HepG2 (cell line): Measurements from ENCODE around the gene TIPRL. TPM values are rescaled to one million over a fixed set of nuclear protein-coding genes. Genes with fewer than 3 reads are reported as not detected.

Source experiments
- AKAP8 ChIP-seq: sonication (generic); formaldehyde crosslinking; IDR thresholded peaks from 2 replicates; pipeline ENCODE4 v1.5.1; 2020; ENCODE audit warnings: mild to moderate bottlenecking, missing genetic modification reagents
- ARHGAP35 ChIP-seq: sonication (generic); formaldehyde crosslinking; IDR thresholded peaks from 2 replicates; pipeline ENCODE4 v1.9.0; 2022; ENCODE audit warnings: mild to moderate bottlenecking, inconsistent platforms, moderate library complexity, missing genetic modification reagents, borderline replicate concordance
- EP300 ChIP-seq, 3 experiments: sonication (generic) in 1 of 3; formaldehyde crosslinking in 1 of 3; IDR thresholded peaks; 2 replicates each; pipeline versions ENCODE4 v1.5.1 to v1.6.1; 2011 to 2020; ENCODE audit warnings: low read depth in 2 of 3, low read length in 2 of 3, borderline replicate concordance in 1 of 3, improper control_type of control experiment in 1 of 3, mild to moderate bottlenecking in 1 of 3, missing genetic modification reagents in 1 of 3, moderate library complexity in 1 of 3
- HDAC2 ChIP-seq: sonication (generic); formaldehyde crosslinking; IDR thresholded peaks from 2 replicates; pipeline ENCODE4 v1.4.0; 2020; ENCODE audit warnings: missing genetic modification reagents
- HHEX ChIP-seq: IDR thresholded peaks from 2 replicates; pipeline ENCODE4 v1.6.1; 2016; ENCODE audit warnings: control low read depth
- IKZF4 ChIP-seq: sonication (generic); formaldehyde crosslinking; IDR thresholded peaks from 2 replicates; pipeline ENCODE4 v1.5.1; 2020; ENCODE audit warnings: borderline replicate concordance, mild to moderate bottlenecking, low read depth, missing genetic modification reagents; ENCODE audit errors: not compliant biosample characterization
- ISX ChIP-seq: sonication (generic); formaldehyde crosslinking; conservative IDR thresholded peaks from 2 replicates; pipeline ENCODE4 v1.5.0; 2020; ENCODE audit warnings: missing genetic modification reagents
- KDM1A ChIP-seq: IDR thresholded peaks from 2 replicates; pipeline ENCODE4 v1.6.1; 2016; ENCODE audit warnings: missing compliant biosample characterization
- MAFF ChIP-seq: IDR thresholded peaks from 2 replicates; pipeline ENCODE4 v1.6.1; 2011; ENCODE audit warnings: low read depth, low read length, improper control_type of control experiment
- MAFK ChIP-seq, 2 experiments: IDR thresholded peaks in 1 of 2; conservative IDR thresholded peaks in 1 of 2; 2 replicates each; pipeline ENCODE4 v1.6.1; 2011; ENCODE audit warnings: improper control_type of control experiment in 2 of 2, low read length in 2 of 2
- MYC ChIP-seq: sonication (generic); formaldehyde crosslinking; IDR thresholded peaks from 2 replicates; pipeline ENCODE4 v1.9.0; 2021; ENCODE audit warnings: missing genetic modification reagents, borderline replicate concordance
- NCOA1 ChIP-seq: sonication (generic); formaldehyde crosslinking; IDR thresholded peaks from 2 replicates; pipeline ENCODE4 v1.9.0; 2021; ENCODE audit warnings: missing genetic modification reagents
- NFE2 ChIP-seq: sonication (generic); formaldehyde crosslinking; IDR thresholded peaks from 2 replicates; pipeline ENCODE4 v1.4.0; 2020; ENCODE audit warnings: missing genetic modification reagents
- TP53 ChIP-seq: sonication (generic); formaldehyde crosslinking; conservative IDR thresholded peaks from 2 replicates; pipeline ENCODE4 v1.4.0; 2020; ENCODE audit warnings: missing genetic modification reagents
- ZBTB8A ChIP-seq: sonication (generic); formaldehyde crosslinking; IDR thresholded peaks from 2 replicates; pipeline ENCODE4 v1.4.0; 2020; ENCODE audit warnings: mild to moderate bottlenecking, low read depth, missing genetic modification reagents, borderline replicate concordance
- ZC3H13 ChIP-seq: sonication (generic); formaldehyde crosslinking; IDR thresholded peaks from 2 replicates; pipeline ENCODE4 v1.8.1; 2023; ENCODE audit warnings: mild to moderate bottlenecking, missing genetic modification reagents, moderate library complexity
- ZMYM3 ChIP-seq: sonication (generic); formaldehyde crosslinking; IDR thresholded peaks from 2 replicates; pipeline ENCODE4 v1.5.1; 2020; ENCODE audit warnings: mild to moderate bottlenecking, missing genetic modification reagents
- ZNF337 ChIP-seq: sonication (generic); formaldehyde crosslinking; IDR thresholded peaks from 2 replicates; pipeline ENCODE4 v1.5.1; 2020; ENCODE audit warnings: missing genetic modification reagents, low read depth, mild to moderate bottlenecking, borderline replicate concordance
- ZNF510 ChIP-seq: sonication (generic); formaldehyde crosslinking; IDR thresholded peaks from 2 replicates; pipeline ENCODE4 v1.4.0; 2020; ENCODE audit warnings: low read depth, mild to moderate bottlenecking, missing genetic modification reagents
- ZNF556 ChIP-seq: sonication (generic); formaldehyde crosslinking; IDR thresholded peaks from 2 replicates; pipeline ENCODE4 v1.4.0; 2020; ENCODE audit warnings: mild to moderate bottlenecking, missing genetic modification reagents, borderline replicate concordance
- ZNF564 ChIP-seq: sonication (generic); formaldehyde crosslinking; IDR thresholded peaks from 2 replicates; pipeline ENCODE4 v1.8.1; 2023; ENCODE audit warnings: mild to moderate bottlenecking, missing genetic modification reagents
- ZNF670 ChIP-seq: sonication (generic); formaldehyde crosslinking; IDR thresholded peaks from 2 replicates; pipeline ENCODE4 v1.8.0; 2022; ENCODE audit warnings: mild to moderate bottlenecking, missing genetic modification reagents, borderline replicate concordance
- ZNF781 ChIP-seq: sonication (generic); formaldehyde crosslinking; IDR thresholded peaks from 2 replicates; pipeline ENCODE4 v1.5.1; 2020; ENCODE audit warnings: borderline replicate concordance, mild to moderate bottlenecking, missing genetic modification reagents; ENCODE audit errors: not compliant biosample characterization
- ZNF790 ChIP-seq: sonication (generic); formaldehyde crosslinking; IDR thresholded peaks from 2 replicates; pipeline ENCODE4 v1.8.0; 2022; ENCODE audit warnings: missing genetic modification reagents, mild to moderate bottlenecking, borderline replicate concordance
- polyA plus RNA-seq, 8 experiments: library from polyadenylated mRNA; depleted of rRNA in 3 of 8; stranded (reverse) in 7 of 8; unstranded in 1 of 8; fragments of >200 nt; fragmentation: Illumina TruSeq in 4 of 8; extraction: Trizol in 4 of 8; gene quantifications; 2 replicates each; pipeline versions ENCODE4 v1.2.1 to v1.2.3, GENCODE V29; 2011 to 2016; ENCODE audit warnings: low read depth in 4 of 8, missing spikeins in 1 of 8, mixed read lengths in 1 of 8; ENCODE audit not compliant: insufficient read depth in 1 of 8
- total RNA-seq, 5 experiments: library from RNA; depleted of rRNA; stranded (reverse); fragments of >200 nt; fragmentation: Illumina TruSeq; extraction: Trizol; gene quantifications; 2 replicates each; pipeline ENCODE4 v1.2.3, GENCODE V29; 2016; ENCODE audit warnings: low read depth in 1 of 5
- TF ChIP-seq, protein P1 (sequence below): IDR thresholded peaks from 2 replicates; pipeline ENCODE4 v1.4.0; 2020; ENCODE audit warnings: mild to moderate bottlenecking, missing genetic modification reagents
- TF ChIP-seq, protein P2 (sequence below): sonication (generic); formaldehyde crosslinking; IDR thresholded peaks from 2 replicates; pipeline ENCODE4 v1.4.0; 2020; ENCODE audit warnings: low read depth, mild to moderate bottlenecking, missing genetic modification reagents

Gene TIPRL
- total and polyA plus RNA-seq, 2 of the 13 experiments (the other 11 are each of a cell fraction or from before 2014, with no cell fraction given) = 10.1 to 22.8 TPM

DNA sequence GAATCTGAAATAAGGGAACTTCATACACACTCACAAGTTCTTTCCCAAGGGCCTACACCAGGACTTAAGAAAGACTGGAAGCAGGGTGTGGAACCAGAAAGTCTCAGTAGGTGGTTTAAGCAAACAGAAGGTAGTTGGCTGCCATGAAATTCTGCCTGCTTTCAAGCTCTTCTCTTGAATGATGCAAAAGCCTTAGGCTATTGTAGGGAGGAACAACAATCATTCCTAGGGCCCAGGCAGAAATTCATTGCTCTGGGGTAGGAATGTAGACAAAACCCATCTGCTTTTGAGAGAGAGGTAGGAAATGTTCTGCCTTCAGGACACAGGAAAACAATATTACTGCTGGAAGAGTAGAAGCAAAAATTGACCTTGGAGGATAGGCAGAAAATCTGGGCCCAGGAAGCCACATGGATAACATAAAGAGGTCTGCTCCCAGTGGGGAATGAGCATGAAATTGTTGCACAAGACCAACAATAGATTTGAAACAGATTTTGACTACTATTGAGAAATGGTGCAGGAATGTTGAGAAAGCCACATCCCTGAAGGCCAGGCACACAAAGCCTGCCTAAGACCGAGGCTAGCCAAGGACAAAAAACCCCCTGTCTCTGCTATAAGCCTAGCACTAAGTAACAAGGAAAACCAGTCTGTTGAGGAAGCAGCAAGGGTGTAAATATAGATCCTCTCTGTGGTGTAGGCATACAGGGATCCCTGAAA is 24.3 kb downstream of the TIPRL start (continued):
- TF ChIP-seq, protein P1, sequence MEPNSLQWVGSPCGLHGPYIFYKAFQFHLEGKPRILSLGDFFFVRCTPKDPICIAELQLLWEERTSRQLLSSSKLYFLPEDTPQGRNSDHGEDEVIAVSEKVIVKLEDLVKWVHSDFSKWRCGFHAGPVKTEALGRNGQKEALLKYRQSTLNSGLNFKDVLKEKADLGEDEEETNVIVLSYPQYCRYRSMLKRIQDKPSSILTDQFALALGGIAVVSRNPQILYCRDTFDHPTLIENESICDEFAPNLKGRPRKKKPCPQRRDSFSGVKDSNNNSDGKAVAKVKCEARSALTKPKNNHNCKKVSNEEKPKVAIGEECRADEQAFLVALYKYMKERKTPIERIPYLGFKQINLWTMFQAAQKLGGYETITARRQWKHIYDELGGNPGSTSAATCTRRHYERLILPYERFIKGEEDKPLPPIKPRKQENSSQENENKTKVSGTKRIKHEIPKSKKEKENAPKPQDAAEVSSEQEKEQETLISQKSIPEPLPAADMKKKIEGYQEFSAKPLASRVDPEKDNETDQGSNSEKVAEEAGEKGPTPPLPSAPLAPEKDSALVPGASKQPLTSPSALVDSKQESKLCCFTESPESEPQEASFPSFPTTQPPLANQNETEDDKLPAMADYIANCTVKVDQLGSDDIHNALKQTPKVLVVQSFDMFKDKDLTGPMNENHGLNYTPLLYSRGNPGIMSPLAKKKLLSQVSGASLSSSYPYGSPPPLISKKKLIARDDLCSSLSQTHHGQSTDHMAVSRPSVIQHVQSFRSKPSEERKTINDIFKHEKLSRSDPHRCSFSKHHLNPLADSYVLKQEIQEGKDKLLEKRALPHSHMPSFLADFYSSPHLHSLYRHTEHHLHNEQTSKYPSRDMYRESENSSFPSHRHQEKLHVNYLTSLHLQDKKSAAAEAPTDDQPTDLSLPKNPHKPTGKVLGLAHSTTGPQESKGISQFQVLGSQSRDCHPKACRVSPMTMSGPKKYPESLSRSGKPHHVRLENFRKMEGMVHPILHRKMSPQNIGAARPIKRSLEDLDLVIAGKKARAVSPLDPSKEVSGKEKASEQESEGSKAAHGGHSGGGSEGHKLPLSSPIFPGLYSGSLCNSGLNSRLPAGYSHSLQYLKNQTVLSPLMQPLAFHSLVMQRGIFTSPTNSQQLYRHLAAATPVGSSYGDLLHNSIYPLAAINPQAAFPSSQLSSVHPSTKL (CRISPR knock-in tag) = peak; percentile 81
- TF ChIP-seq ZNF790 (CRISPR knock-in tag) (no peak), ZMYM3 (CRISPR knock-in tag) (no peak), HDAC2 (CRISPR knock-in tag) (peak; percentile 59), ZBTB8A (CRISPR knock-in tag) (no peak), ZC3H13 (CRISPR knock-in tag) (no peak), NFE2 (CRISPR knock-in tag) (no peak), KDM1A (CRISPR knock-in tag) (0 out of 2 replicates have a peak, but pooled peaks have one; percentile 8), ZNF781 (CRISPR knock-in tag) (no peak), MAFK (conservative IDR thresholded peaks at IDR 0.05 in 1 of 2, IDR thresholded peaks at IDR 0.05 in 1 of 2; ENCODE audit: low read length in 2 of 2) (peak in 1 of 2 experiments; percentile 36; a peak in 1 of 4 replicates), ZNF510 (no peak), EP300 (IDR thresholded peaks at IDR 0.05; ENCODE audit: low read depth in 2 of 2, low read length in 2 of 2) (peak; percentile 64 to 79; a peak in 2 of 4 replicates), EP300 (CRISPR knock-in tag; IDR thresholded peaks at IDR 0.05; ENCODE audit: borderline replicate concordance) (no peak), ZNF670 (CRISPR knock-in tag) (no peak), MYC (CRISPR knock-in tag) (0 out of 2 replicates have a peak, but pooled peaks have one; percentile 30), ZNF556 (CRISPR knock-in tag) (no peak), ZNF564 (CRISPR knock-in tag) (no peak), TP53 (CRISPR knock-in tag) (no peak), HHEX (CRISPR knock-in tag) (no peak), ISX (CRISPR knock-in tag) (no peak), NCOA1 (CRISPR knock-in tag) (no peak), AKAP8 (CRISPR knock-in tag) (no peak), IKZF4 (no peak), ARHGAP35 (CRISPR knock-in tag) (no peak), MAFF (no peak), ZNF337 (no peak)
- TF ChIP-seq, protein P2, sequence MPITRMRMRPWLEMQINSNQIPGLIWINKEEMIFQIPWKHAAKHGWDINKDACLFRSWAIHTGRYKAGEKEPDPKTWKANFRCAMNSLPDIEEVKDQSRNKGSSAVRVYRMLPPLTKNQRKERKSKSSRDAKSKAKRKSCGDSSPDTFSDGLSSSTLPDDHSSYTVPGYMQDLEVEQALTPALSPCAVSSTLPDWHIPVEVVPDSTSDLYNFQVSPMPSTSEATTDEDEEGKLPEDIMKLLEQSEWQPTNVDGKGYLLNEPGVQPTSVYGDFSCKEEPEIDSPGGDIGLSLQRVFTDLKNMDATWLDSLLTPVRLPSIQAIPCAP = no peak
